ENCODE data around the gene DNAJC6. TPM values are rescaled to one million over a fixed set of nuclear protein-coding genes. Genes with fewer than 3 reads are reported as not detected.

DNAJC6 gene
- total RNA-seq, 2 donors from 2014 or later, result 1.8 to 2.4 TPM

Other genes with a start within 250 kb of the DNAJC6 start
- under 1 TPM; 0.05 to 0.07 TPM for gene AK4, start 161.3 kb upstream of the DNAJC6 start, total RNA-seq
- gene LEPR, start 111.1 kb downstream of the DNAJC6 start, total RNA-seq, result 1 to 10 TPM; 1.9 to 5.8 TPM
- 10 to 100 TPM; 14.7 to 30.2 TPM for gene LEPROT, start 111.1 kb downstream of the DNAJC6 start, total RNA-seq